HepG2 (cell line): ENCODE results near the gene PTPRQ. TPM values are rescaled to one million over a fixed set of nuclear protein-coding genes. Genes with fewer than 3 reads are reported as not detected.
A peak's percentile ranks its signal among the peaks of the same experiment; 100 is the strongest.

Source experiments
- ATAC-seq: fragments of 200-7000 bp; cut with Tn5 transposase; 3 replicates; pipeline ENCODE4 v1.9.1; 2020; ENCODE audit warnings: mild to moderate bottlenecking, moderate library complexity
- BruUV-seq: library from RNA; stranded (reverse); fragments of 400-500 nt; replicated peaks from 2 replicates; lab custom pipeline; 2021; lab: Mats Ljungman, UMichigan
- CTCF ChIA-PET: fragments of 300-600 bp; formaldehyde crosslinking; extraction: SDS; loops from one replicate; lab custom pipeline; 2021; ENCODE audit warnings: low total read pairs, inconsistent platforms, low intra/inter-chr PET ratio; lab: Yijun Ruan, JAX
- POLR2A ChIA-PET: fragments of 350-600 bp; sonication (Branson Sonifier 250); formaldehyde crosslinking; loops from one replicate; lab custom pipeline; 2020; ENCODE audit warnings: antibody characterized with exemption, inconsistent platforms; lab: Yijun Ruan, JAX
- DNase-seq: peaks from one replicate; pipeline ENCODE4 v3.0.0-alpha.2; 2015; ENCODE audit warnings: low spot score
- FAIRE-seq: peaks from 3 replicates; lab custom pipeline; 2011; peaks lifted over from hg19 to GRCh38; lab: Jason Lieb, UNC
- H2AFZ ChIP-seq: one replicate; pipeline ENCODE4 v1.6.1; 2011; ENCODE audit warnings: low read length, inconsistent platforms
- H3K27ac ChIP-seq: fragments of 300-600 bp; 3 replicates; pipeline ENCODE4 v1.8.0; 2011; ENCODE audit warnings: mixed run types, mild to moderate bottlenecking, mixed read lengths, low read length, inconsistent platforms; ENCODE audit not compliant: insufficient read depth; ENCODE audit errors: extremely low read length
- H3K27me3 ChIP-seq, 2 experiments: fragments of 200-600 bp in 1 of 2; 2 replicates in 1 of 2; 3 replicates in 1 of 2; pipeline versions ENCODE4 v1.6.0 to v1.8.0; 2011; ENCODE audit warnings: low read length in 2 of 2, mild to moderate bottlenecking in 2 of 2, moderate library complexity in 2 of 2, inconsistent platforms in 1 of 2; ENCODE audit not compliant: insufficient read depth in 2 of 2, control insufficient read depth in 1 of 2
- H3K36me3 ChIP-seq, 2 experiments: fragments of 200-600 bp in 1 of 2; replicated peaks in 1 of 2; 2 replicates in 1 of 2; 3 replicates in 1 of 2; pipeline versions ENCODE4 v1.5.1 to v1.8.0; 2011; ENCODE audit warnings: low read length in 2 of 2, inconsistent platforms in 1 of 2; ENCODE audit not compliant: insufficient read depth in 2 of 2, control insufficient read depth in 1 of 2
- H3K4me1 ChIP-seq: 2 replicates; pipeline ENCODE4 v1.5.1; 2012; ENCODE audit warnings: low read length, inconsistent platforms; ENCODE audit not compliant: insufficient read depth
- H3K4me2 ChIP-seq: 2 replicates; pipeline ENCODE4 v1.6.0; 2011; ENCODE audit warnings: low read depth, low read length, inconsistent platforms
- H3K4me3 ChIP-seq, 3 experiments: fragments of 200-600 bp in 1 of 3; sonication (generic), shearing (Covaris generic) in 1 of 3; replicated peaks in 1 of 3; 2 replicates each; pipeline ENCODE4 v1.5.1; 2011 to 2016; ENCODE audit warnings: low read length in 3 of 3, inconsistent platforms in 2 of 3, low read depth in 2 of 3, mild to moderate bottlenecking in 2 of 3, control low read depth in 1 of 3, mixed read lengths in 1 of 3; ENCODE audit not compliant: insufficient read depth in 1 of 3
- H3K79me2 ChIP-seq: one replicate; pipeline ENCODE4 v1.6.1; 2011; ENCODE audit warnings: low read length, inconsistent platforms; ENCODE audit not compliant: insufficient read depth
- H3K9ac ChIP-seq: 2 replicates; pipeline ENCODE4 v1.6.0; 2011; ENCODE audit warnings: mild to moderate bottlenecking, low read depth, low read length, inconsistent platforms; ENCODE audit not compliant: insufficient read depth
- H3K9me3 ChIP-seq: 2 replicates; pipeline ENCODE4 v1.5.1; 2012; ENCODE audit warnings: mild to moderate bottlenecking, low read length
- H4K20me1 ChIP-seq: 2 replicates; pipeline ENCODE4 v1.6.0; 2011; ENCODE audit warnings: inconsistent platforms, mild to moderate bottlenecking, low read length, moderate library complexity; ENCODE audit not compliant: insufficient read depth
- ATM ChIP-seq: fragments of 450-650 bp; IDR thresholded peaks from 2 replicates; pipeline ENCODE4 v1.7.1; 2017; ENCODE audit warnings: mild to moderate bottlenecking, borderline replicate concordance
- BCL3 ChIP-seq: sonication (generic); formaldehyde crosslinking; IDR thresholded peaks from 2 replicates; pipeline ENCODE4 v1.5.1; 2020; ENCODE audit warnings: mild to moderate bottlenecking, missing genetic modification reagents, moderate library complexity
- CTCF ChIP-seq: sonication (generic); formaldehyde crosslinking; IDR thresholded peaks from 2 replicates; pipeline ENCODE4 v1.5.0; 2020; ENCODE audit warnings: mild to moderate bottlenecking, missing genetic modification reagents, moderate library complexity
- ETV5 ChIP-seq: IDR thresholded peaks from 2 replicates; pipeline ENCODE4 v1.6.1; 2018; ENCODE audit warnings: missing biosample characterization, missing genetic modification reagents, inconsistent platforms, borderline replicate concordance
- IKZF4 ChIP-seq: sonication (generic); formaldehyde crosslinking; IDR thresholded peaks from 2 replicates; pipeline ENCODE4 v1.5.1; 2020; ENCODE audit warnings: borderline replicate concordance, mild to moderate bottlenecking, low read depth, missing genetic modification reagents; ENCODE audit errors: not compliant biosample characterization
- KDM5A ChIP-seq: fragments of 200-600 bp; sonication (generic); IDR thresholded peaks from 2 replicates; pipeline ENCODE4 v1.7.0; 2018; ENCODE audit warnings: antibody characterized with exemption, mild to moderate bottlenecking, low read length, borderline replicate concordance
- MED1 ChIP-seq: sonication (generic); formaldehyde crosslinking; IDR thresholded peaks from 2 replicates; pipeline ENCODE4 v1.4.0; 2020; ENCODE audit warnings: missing genetic modification reagents
- RBAK ChIP-seq: sonication (generic); formaldehyde crosslinking; IDR thresholded peaks from 2 replicates; pipeline ENCODE4 v1.5.1; 2020; ENCODE audit warnings: mild to moderate bottlenecking, missing genetic modification reagents
- SMC3 ChIP-seq: IDR thresholded peaks from 2 replicates; pipeline ENCODE4 v1.6.1; 2011; ENCODE audit warnings: low read length, improper control_type of control experiment
- TRAFD1 ChIP-seq: sonication (generic); formaldehyde crosslinking; IDR thresholded peaks from 2 replicates; pipeline ENCODE4 v1.5.1; 2020; ENCODE audit warnings: missing genetic modification reagents, mild to moderate bottlenecking, borderline replicate concordance
- ZC3H4 ChIP-seq: sonication (generic); formaldehyde crosslinking; IDR thresholded peaks from 2 replicates; pipeline ENCODE4 v1.4.0; 2020; ENCODE audit warnings: missing genetic modification reagents, borderline replicate concordance
- ZNF20 ChIP-seq: sonication (generic); formaldehyde crosslinking; IDR thresholded peaks from 2 replicates; pipeline ENCODE4 v1.4.0; 2020; ENCODE audit warnings: mild to moderate bottlenecking, moderate library complexity, missing genetic modification reagents
- ZNF572 ChIP-seq: sonication (generic); formaldehyde crosslinking; IDR thresholded peaks from 2 replicates; pipeline ENCODE4 v1.5.1; 2020; ENCODE audit warnings: mild to moderate bottlenecking, missing genetic modification reagents
- ZNF607 ChIP-seq: sonication (generic); formaldehyde crosslinking; IDR thresholded peaks from 2 replicates; pipeline ENCODE4 v1.5.1; 2020; ENCODE audit warnings: missing genetic modification reagents, mild to moderate bottlenecking, borderline replicate concordance
- ZNF784 ChIP-seq: sonication (generic); formaldehyde crosslinking; IDR thresholded peaks from 2 replicates; pipeline ENCODE4 v1.5.1; 2020; ENCODE audit warnings: missing genetic modification reagents, mild to moderate bottlenecking, borderline replicate concordance
- WGBS: methylation state at CpG from one replicate; pipeline ENCODE4 v1.1.6; 2017; ENCODE audit warnings: low lambda C conversion rate; 5-methylcytosine and 5-hydroxymethylcytosine counted together
- in situ Hi-C: cut with HindIII; loops from 2 replicates; pipeline ENCODE4 v1.10.0; 2017; ENCODE audit warnings: low pct_unique_long_range_greater_than_20kb; ENCODE audit not compliant: extremely low pct_ligation_motif_present
- intact Hi-C: fragments of 100-400 bp; cut with micrococcal nuclease; formaldehyde crosslinking; loops from one replicate; pipeline ENCODE4 v1.10.0; 2022; ENCODE audit not compliant: unreplicated experiment
- polyA plus RNA-seq, 8 experiments: library from polyadenylated mRNA; depleted of rRNA in 3 of 8; stranded (reverse) in 7 of 8; unstranded in 1 of 8; fragments of >200 nt; fragmentation: Illumina TruSeq in 4 of 8; extraction: Trizol in 4 of 8; gene quantifications; 2 replicates each; pipeline versions ENCODE4 v1.2.1 to v1.2.3, GENCODE V29; 2011 to 2016; ENCODE audit warnings: low read depth in 4 of 8, missing spikeins in 1 of 8, mixed read lengths in 1 of 8; ENCODE audit not compliant: insufficient read depth in 1 of 8
- total RNA-seq, 5 experiments: library from RNA; depleted of rRNA; stranded (reverse); fragments of >200 nt; fragmentation: Illumina TruSeq; extraction: Trizol; gene quantifications; 2 replicates each; pipeline ENCODE4 v1.2.3, GENCODE V29; 2016; ENCODE audit warnings: low read depth in 1 of 5

Gene PTPRQ
- total and polyA plus RNA-seq, 2 of the 13 experiments (the other 11 are each of a cell fraction or from before 2014, with no cell fraction given) = not detected

- FAIRE-seq (peak; percentile 21), ATAC-seq (peak; percentile 59), DNase-seq (peak; percentile 20)
- ChIA-PET POLR2A (no interaction called here), CTCF (interaction anchor here (1.2 to 2.3 kb wide), 2 partner anchors 125 to 186 kb away, joined by 8 to 12 read pairs; no protein-coding TSS in a partner anchor)
- no TSS peak for BruUV-seq
- Histone ChIP-seq H2AFZ (no peak overlapping the region), H3K27ac (no peak overlapping the region), H3K4me3 (no peak overlapping the region), H3K4me2 (no peak overlapping the region), H3K79me2 (no peaks in the 10 kb centered on the region), H3K27me3 (no peaks in the 10 kb centered on the region), H3K36me3 (no peaks in the 10 kb centered on the region), H3K9ac (no peak overlapping the region), H3K9me3 (no peaks in the 10 kb centered on the region), H4K20me1 (no peaks in the 10 kb centered on the region), H3K4me1 (no peaks in the 10 kb centered on the region)
- TF ChIP-seq KDM5A = no peak
- no peak for TF ChIP-seq TRAFD1 (CRISPR knock-in tag)
- TF ChIP-seq ZNF20 (CRISPR knock-in tag) = no peak
- no peak for TF ChIP-seq ZNF784 (CRISPR knock-in tag)
- TF ChIP-seq MED1 (CRISPR knock-in tag) = no peak
- peak; percentile 35; the same call in 1 of the 2 replicates for TF ChIP-seq SMC3
- TF ChIP-seq ATM = no peak
- TF ChIP-seq ETV5 (CRISPR knock-in tag) = no peak
- TF ChIP-seq RBAK (CRISPR knock-in tag) = no peak
- TF ChIP-seq ZNF572 (CRISPR knock-in tag) = no peak
- TF ChIP-seq CTCF (CRISPR knock-in tag) = peak; percentile 47; the same call in 1 of the 2 replicates
- TF ChIP-seq ZC3H4 (CRISPR knock-in tag) = no peak
- no peak for TF ChIP-seq ZNF607 (CRISPR knock-in tag)
- TF ChIP-seq BCL3 (CRISPR knock-in tag) = no peak
- TF ChIP-seq IKZF4 (CRISPR knock-in tag) = no peak
- in situ Hi-C loops (no loop called here), intact Hi-C loops (loop anchor here (1.0 to 5.0 kb wide), 4 partner anchors 126 to 286 kb away; no protein-coding TSS in a partner anchor)
- WGBS = 0% methylated on average over 4 of the region's 5 CpGs
Observed at GRCh38 chr12:80598004-80598606, 154.1 kb downstream of the PTPRQ start.
